GM06990 (cell line): ENCODE measurements around the gene SMC1B.

ENCODE experiments used
- DNase-seq: peaks from one replicate; pipeline ENCODE4 v3.0.0-alpha.2; 2011; ENCODE audit not compliant: insufficient read length; ENCODE audit errors: extremely low read depth
- H3K27me3 ChIP-seq: replicated peaks from 2 replicates; pipeline ENCODE4 v1.6.0; 2011; ENCODE audit warnings: low read length; ENCODE audit not compliant: control insufficient read depth, insufficient read depth
- H3K36me3 ChIP-seq: 2 replicates; pipeline ENCODE4 v1.5.1; 2011; ENCODE audit warnings: low read length; ENCODE audit not compliant: control insufficient read depth, insufficient read depth
- H3K4me3 ChIP-seq: replicated peaks from 2 replicates; pipeline ENCODE4 v1.5.1; 2011; ENCODE audit warnings: low read depth, mild to moderate bottlenecking, control low read depth, low read length
- TF ChIP-seq, protein P1 (sequence below): IDR thresholded peaks from 2 replicates; pipeline ENCODE4 v1.5.1; 2011; ENCODE audit warnings: low read length, control low read depth, mild to moderate bottlenecking, inconsistent platforms; ENCODE audit not compliant: insufficient read depth, poor library complexity, severe bottlenecking

Gene SMC1B

GRCh38 chr22:45319324-45319685, 94.1 kb downstream of the SMC1B start:
- Histone ChIP-seq H3K36me3 (no peaks in the 10 kb centered on the region; the same call in none of the 2 replicates), H3K27me3 (no peaks in the 10 kb centered on the region), H3K4me3 (no peak overlapping the region)
- TF ChIP-seq, protein P1, sequence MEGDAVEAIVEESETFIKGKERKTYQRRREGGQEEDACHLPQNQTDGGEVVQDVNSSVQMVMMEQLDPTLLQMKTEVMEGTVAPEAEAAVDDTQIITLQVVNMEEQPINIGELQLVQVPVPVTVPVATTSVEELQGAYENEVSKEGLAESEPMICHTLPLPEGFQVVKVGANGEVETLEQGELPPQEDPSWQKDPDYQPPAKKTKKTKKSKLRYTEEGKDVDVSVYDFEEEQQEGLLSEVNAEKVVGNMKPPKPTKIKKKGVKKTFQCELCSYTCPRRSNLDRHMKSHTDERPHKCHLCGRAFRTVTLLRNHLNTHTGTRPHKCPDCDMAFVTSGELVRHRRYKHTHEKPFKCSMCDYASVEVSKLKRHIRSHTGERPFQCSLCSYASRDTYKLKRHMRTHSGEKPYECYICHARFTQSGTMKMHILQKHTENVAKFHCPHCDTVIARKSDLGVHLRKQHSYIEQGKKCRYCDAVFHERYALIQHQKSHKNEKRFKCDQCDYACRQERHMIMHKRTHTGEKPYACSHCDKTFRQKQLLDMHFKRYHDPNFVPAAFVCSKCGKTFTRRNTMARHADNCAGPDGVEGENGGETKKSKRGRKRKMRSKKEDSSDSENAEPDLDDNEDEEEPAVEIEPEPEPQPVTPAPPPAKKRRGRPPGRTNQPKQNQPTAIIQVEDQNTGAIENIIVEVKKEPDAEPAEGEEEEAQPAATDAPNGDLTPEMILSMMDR = no peak
- DNase-seq = no peak

DNA sequence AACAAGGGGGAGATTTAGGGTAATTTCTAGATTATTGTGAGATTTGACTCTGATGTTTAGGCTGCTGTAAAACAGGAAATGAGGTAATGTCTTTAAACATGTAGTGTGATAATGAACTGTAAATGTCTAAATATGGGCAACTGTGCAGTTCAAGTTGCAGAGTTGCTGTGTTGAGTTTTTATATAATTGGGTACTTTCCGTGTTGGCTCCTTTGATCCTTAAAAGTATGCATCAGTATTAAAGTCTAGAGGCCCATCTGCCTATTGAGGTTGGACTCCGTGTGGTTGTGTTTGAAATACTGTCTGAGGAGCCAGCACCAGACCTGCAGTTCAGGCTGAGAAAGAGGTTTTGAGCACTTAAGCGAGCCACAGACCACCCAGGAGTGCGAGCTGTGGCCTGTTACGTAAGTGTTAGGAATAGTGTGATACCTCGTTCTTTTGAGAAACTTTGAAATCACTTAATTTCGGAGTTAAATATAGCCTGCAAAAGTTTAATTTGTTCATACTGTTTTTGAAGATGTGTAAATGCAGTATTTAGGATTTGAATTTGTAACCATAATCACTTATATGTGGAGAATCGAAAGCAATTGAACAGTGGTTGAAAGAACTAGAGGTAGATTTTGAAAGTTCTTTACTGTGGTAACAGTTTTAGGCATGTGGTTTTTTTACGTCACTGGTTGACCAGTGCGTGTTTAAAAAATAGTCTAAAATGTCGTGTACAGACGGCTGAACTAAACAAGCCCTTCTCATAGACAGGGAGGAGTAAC, 94.7 kb downstream of the SMC1B start:
- TF ChIP-seq, protein P1 = no peak
- H3K4me3 ChIP-seq = peak overlapping the region; percentile 32
- peak; percentile 45 for DNase-seq
- no peaks in the 10 kb centered on the region for H3K27me3 ChIP-seq
- no peaks in the 10 kb centered on the region; the same call in 1 of the 2 replicates for H3K36me3 ChIP-seq

DNA sequence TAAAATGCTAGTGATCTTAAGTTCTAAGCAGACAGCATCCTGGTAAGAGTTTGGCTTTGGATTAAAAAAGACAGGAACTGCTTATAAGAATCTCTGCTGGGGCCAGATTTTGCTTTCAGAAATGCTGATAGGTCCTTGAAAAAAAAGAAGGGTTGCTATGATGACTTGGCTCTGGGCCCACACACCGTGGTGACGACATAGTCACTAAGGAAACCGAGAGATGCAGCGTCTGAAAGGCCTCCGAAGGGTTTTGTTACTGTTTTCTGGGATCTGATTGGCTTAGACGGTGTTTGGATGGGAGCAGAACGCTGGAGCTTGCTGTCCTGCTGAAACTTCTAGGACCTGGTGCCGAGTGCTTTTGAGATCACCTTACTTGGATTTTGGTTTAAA, 95.2 kb downstream of the SMC1B start:
- Histone ChIP-seq H3K27me3 (no peaks in the 10 kb centered on the region), H3K4me3 (peak overlapping the region; percentile 32)
- DNase-seq = peak; percentile 70

GRCh38 chr22:45317551-45318167, 95.7 kb downstream of the SMC1B start:
- DNase-seq = no peak
- H3K36me3 ChIP-seq = no peaks in the 10 kb centered on the region
- no peak overlapping the region for H3K4me3 ChIP-seq
- TF ChIP-seq, protein P1 = no peak
- H3K27me3 ChIP-seq = no peaks in the 10 kb centered on the region

More for the DNA sequence above, 95.2 kb downstream of the SMC1B start:
- H3K36me3 ChIP-seq = no peaks in the 10 kb centered on the region; the same call in 1 of the 2 replicates
- TF ChIP-seq, protein P1 = no peak

DNA sequence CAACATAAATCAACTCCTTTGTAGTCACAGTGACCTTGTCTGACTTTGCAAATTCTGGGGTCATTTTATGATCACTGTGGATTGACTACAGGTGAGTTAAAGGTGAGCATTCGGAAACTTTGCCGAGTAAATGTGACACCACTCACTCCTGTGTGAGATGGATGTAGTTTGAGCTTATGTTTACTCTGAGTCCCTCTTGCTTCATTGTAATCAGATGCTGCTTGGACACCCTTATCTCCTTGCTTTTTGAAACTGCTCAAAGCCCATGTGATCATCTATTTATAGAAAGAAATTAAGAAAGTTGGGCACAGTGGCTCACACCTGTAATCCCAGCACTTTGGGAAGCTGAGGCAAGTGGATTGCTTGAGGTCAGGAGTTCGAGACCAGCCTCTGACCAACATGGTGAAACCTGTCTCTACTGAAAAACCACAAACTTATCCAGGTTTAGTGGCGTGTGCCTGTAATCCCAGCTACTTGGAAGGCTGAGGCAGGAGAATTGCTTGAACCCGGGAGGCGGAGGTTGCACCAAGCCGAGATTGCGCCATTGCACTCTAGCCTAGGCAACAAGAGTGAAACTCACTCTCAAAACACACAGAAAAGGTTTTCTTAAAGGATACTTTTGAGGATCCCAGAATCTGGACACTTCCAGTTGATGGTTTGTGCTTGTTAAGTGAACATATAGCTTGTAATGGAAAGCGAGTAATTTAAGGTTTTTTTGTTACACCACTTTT, 96.4 kb downstream of the SMC1B start:
- Histone ChIP-seq H3K27me3 (no peaks in the 10 kb centered on the region), H3K36me3 (no peaks in the 10 kb centered on the region), H3K4me3 (no peak overlapping the region)
- no peak for DNase-seq
- TF ChIP-seq, protein P1 = no peak
